GM23338 (cell line): ENCODE data around the gene NCKAP5. TPM values are rescaled to one million over a fixed set of nuclear protein-coding genes. Genes with fewer than 3 reads are reported as not detected.

Experiments
- ATAC-seq: fragments of 200-7000 bp; cut with Tn5 transposase; 3 replicates; pipeline ENCODE4 v1.9.1; 2020
- DNase-seq: peaks from one replicate; pipeline ENCODE4 v3.0.0-alpha.2; 2015; ENCODE audit warnings: low spot score
- H2AFZ ChIP-seq: fragments of 200-600 bp; sonication (generic); 2 replicates; pipeline ENCODE4 v1.8.0; 2016; ENCODE audit warnings: antibody characterized with exemption, mild to moderate bottlenecking, moderate library complexity
- H3F3A ChIP-seq: fragments of 200-600 bp; sonication (generic); replicated peaks from 2 replicates; pipeline ENCODE4 v1.8.0; 2017; ENCODE audit warnings: antibody characterized with exemption, mixed run types, low read depth
- H3K27ac ChIP-seq: fragments of 200-600 bp; sonication (generic); 2 replicates; pipeline ENCODE4 v1.6.1; 2016; ENCODE audit warnings: low read depth
- H3K27me3 ChIP-seq: fragments of 200-600 bp; sonication (generic); 2 replicates; pipeline ENCODE4 v1.8.0; 2016; ENCODE audit warnings: mild to moderate bottlenecking, mixed run types, moderate library complexity; ENCODE audit not compliant: insufficient read depth
- H3K36me3 ChIP-seq: fragments of 200-600 bp; sonication (generic); 2 replicates; pipeline ENCODE4 v1.8.0; 2016; ENCODE audit warnings: mild to moderate bottlenecking; ENCODE audit not compliant: insufficient read depth
- H3K4me1 ChIP-seq: fragments of 200-600 bp; sonication (generic); 2 replicates; pipeline ENCODE4 v1.8.0; 2016; ENCODE audit warnings: mild to moderate bottlenecking, moderate library complexity; ENCODE audit not compliant: insufficient read depth
- H3K4me2 ChIP-seq: fragments of 200-600 bp; sonication (generic); 2 replicates; pipeline ENCODE4 v1.7.1; 2017; ENCODE audit warnings: mixed run types
- H3K4me3 ChIP-seq: fragments of 200-600 bp; sonication (generic); 2 replicates; pipeline ENCODE4 v1.6.1; 2016; ENCODE audit warnings: mixed run types
- H3K79me2 ChIP-seq: fragments of 200-600 bp; sonication (generic); replicated peaks from 2 replicates; pipeline ENCODE4 v1.8.0; 2017; ENCODE audit warnings: mild to moderate bottlenecking; ENCODE audit not compliant: insufficient read depth
- H3K9me2 ChIP-seq: fragments of 200-600 bp; sonication (generic); 2 replicates; pipeline ENCODE4 v1.8.0; 2017; ENCODE audit not compliant: insufficient read depth
- H4K20me1 ChIP-seq: fragments of 200-600 bp; sonication (generic); replicated peaks from 2 replicates; pipeline ENCODE4 v1.8.0; 2017; ENCODE audit warnings: mild to moderate bottlenecking; ENCODE audit not compliant: insufficient read depth
- H3K27ac Mint-ChIP-seq: 2 replicates; pipeline ENCODE4 v1.8.0; 2020; ENCODE audit warnings: inconsistent platforms, mild to moderate bottlenecking, moderate library complexity, mixed read lengths
- H3K27me3 Mint-ChIP-seq: 3 replicates; pipeline ENCODE4 v1.8.0; 2022; ENCODE audit warnings: low read depth, mild to moderate bottlenecking, moderate library complexity, mixed read lengths, inconsistent platforms; ENCODE audit not compliant: insufficient read depth, poor library complexity
- H3K36me3 Mint-ChIP-seq: 3 replicates; pipeline ENCODE4 v1.8.0; 2021; ENCODE audit warnings: low read depth, mild to moderate bottlenecking, inconsistent platforms, moderate library complexity, mixed read lengths
- H3K4me1 Mint-ChIP-seq: 3 replicates; pipeline ENCODE4 v1.8.0; 2020; ENCODE audit warnings: mild to moderate bottlenecking, inconsistent platforms, mixed read lengths
- H3K4me3 Mint-ChIP-seq: 3 replicates; pipeline ENCODE4 v1.8.0; 2021; ENCODE audit warnings: moderate library complexity, mild to moderate bottlenecking, inconsistent platforms, mixed read lengths
- H3K9me3 Mint-ChIP-seq: 3 replicates; pipeline ENCODE4 v1.8.0; 2020; ENCODE audit warnings: moderate library complexity, mild to moderate bottlenecking, inconsistent platforms, mixed read lengths
- CREB1 ChIP-seq: fragments of 250-450 bp; sonication (Bioruptor Pico); IDR thresholded peaks from 2 replicates; pipeline ENCODE4 v1.5.0; 2020; ENCODE audit warnings: low read depth, mild to moderate bottlenecking, moderate library complexity
- CTCF ChIP-seq, 2 experiments: fragments of 200-600 bp in 1 of 2; sonication (generic) in 1 of 2; conservative IDR thresholded peaks; 2 replicates each; pipeline versions ENCODE4 v1.5.1 to v1.6.1; 2016 to 2017; ENCODE audit warnings: antibody characterized with exemption in 2 of 2, low read depth in 2 of 2, mild to moderate bottlenecking in 2 of 2, moderate library complexity in 1 of 2
- EZH2 ChIP-seq: fragments of 200-600 bp; sonication (generic); IDR thresholded peaks from one replicate; pipeline ENCODE4 v1.8.0; 2017; ENCODE audit warnings: antibody characterized with exemption, mild to moderate bottlenecking, low read depth; ENCODE audit not compliant: unreplicated experiment
- EZH2phosphoT487 ChIP-seq: fragments of 200-600 bp; sonication (generic); IDR thresholded peaks from one replicate; pipeline ENCODE4 v1.8.1; 2018; ENCODE audit warnings: antibody characterized with exemption; ENCODE audit not compliant: unreplicated experiment
- JUNB ChIP-seq: IDR thresholded peaks from one replicate; pipeline ENCODE4 v1.6.1; 2016; ENCODE audit warnings: antibody characterized with exemption; ENCODE audit not compliant: unreplicated experiment
- NANOG ChIP-seq: IDR thresholded peaks from 2 replicates; pipeline ENCODE4 v1.6.1; 2016; ENCODE audit warnings: antibody characterized with exemption, borderline replicate concordance
- POLR2AphosphoS5 ChIP-seq: IDR thresholded peaks from 2 replicates; pipeline ENCODE4 v1.6.1; 2016; ENCODE audit warnings: antibody characterized with exemption, low read depth
- ZNF114 ChIP-seq: fragments of 250-450 bp; sonication (Bioruptor Pico); IDR thresholded peaks from 2 replicates; pipeline ENCODE4 v1.5.0; 2020; ENCODE audit warnings: mild to moderate bottlenecking, moderate library complexity
- ZNF331 ChIP-seq: fragments of 250-450 bp; sonication (Bioruptor Pico); IDR thresholded peaks from 2 replicates; pipeline ENCODE4 v1.5.0; 2020; ENCODE audit warnings: low read depth, mild to moderate bottlenecking, moderate library complexity
- polyA plus RNA-seq: library from polyadenylated mRNA; unstranded; fragments of >200 nt; fragmentation: Nextera tagmentation; extraction: Ambion mirVana; gene quantifications from 2 replicates; pipeline ENCODE4 v1.2.1, GENCODE V29; 2016
- total RNA-seq: library from RNA; depleted of rRNA; stranded (reverse); fragments of >200 nt; shearing (Covaris generic); gene quantifications from 2 replicates; pipeline ENCODE4 v1.2.3, GENCODE V29; 2014
- TF ChIP-seq, protein P1 (sequence below): IDR thresholded peaks from 2 replicates; pipeline ENCODE4 v1.6.1; 2016; ENCODE audit warnings: antibody characterized with exemption
- TF ChIP-seq, protein P2 (sequence below): IDR thresholded peaks from one replicate; pipeline ENCODE4 v1.6.1; 2018; ENCODE audit warnings: antibody characterized with exemption; ENCODE audit not compliant: unreplicated experiment
- TF ChIP-seq, protein P3 (sequence below): fragments of 250-450 bp; sonication (Bioruptor Pico); IDR thresholded peaks from 2 replicates; pipeline ENCODE4 v1.5.0; 2020; ENCODE audit warnings: mild to moderate bottlenecking, moderate library complexity

The NCKAP5 gene
- total and polyA plus RNA-seq, 2 experiments from 2014 or later: 0.34 to 0.73 TPM

GRCh38 chr2:132776287-132776686 is 792.0 kb downstream of the NCKAP5 start (continued):
- TF ChIP-seq, protein P1, sequence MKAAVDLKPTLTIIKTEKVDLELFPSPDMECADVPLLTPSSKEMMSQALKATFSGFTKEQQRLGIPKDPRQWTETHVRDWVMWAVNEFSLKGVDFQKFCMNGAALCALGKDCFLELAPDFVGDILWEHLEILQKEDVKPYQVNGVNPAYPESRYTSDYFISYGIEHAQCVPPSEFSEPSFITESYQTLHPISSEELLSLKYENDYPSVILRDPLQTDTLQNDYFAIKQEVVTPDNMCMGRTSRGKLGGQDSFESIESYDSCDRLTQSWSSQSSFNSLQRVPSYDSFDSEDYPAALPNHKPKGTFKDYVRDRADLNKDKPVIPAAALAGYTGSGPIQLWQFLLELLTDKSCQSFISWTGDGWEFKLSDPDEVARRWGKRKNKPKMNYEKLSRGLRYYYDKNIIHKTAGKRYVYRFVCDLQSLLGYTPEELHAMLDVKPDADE: no peak
- TF ChIP-seq, protein P2, sequence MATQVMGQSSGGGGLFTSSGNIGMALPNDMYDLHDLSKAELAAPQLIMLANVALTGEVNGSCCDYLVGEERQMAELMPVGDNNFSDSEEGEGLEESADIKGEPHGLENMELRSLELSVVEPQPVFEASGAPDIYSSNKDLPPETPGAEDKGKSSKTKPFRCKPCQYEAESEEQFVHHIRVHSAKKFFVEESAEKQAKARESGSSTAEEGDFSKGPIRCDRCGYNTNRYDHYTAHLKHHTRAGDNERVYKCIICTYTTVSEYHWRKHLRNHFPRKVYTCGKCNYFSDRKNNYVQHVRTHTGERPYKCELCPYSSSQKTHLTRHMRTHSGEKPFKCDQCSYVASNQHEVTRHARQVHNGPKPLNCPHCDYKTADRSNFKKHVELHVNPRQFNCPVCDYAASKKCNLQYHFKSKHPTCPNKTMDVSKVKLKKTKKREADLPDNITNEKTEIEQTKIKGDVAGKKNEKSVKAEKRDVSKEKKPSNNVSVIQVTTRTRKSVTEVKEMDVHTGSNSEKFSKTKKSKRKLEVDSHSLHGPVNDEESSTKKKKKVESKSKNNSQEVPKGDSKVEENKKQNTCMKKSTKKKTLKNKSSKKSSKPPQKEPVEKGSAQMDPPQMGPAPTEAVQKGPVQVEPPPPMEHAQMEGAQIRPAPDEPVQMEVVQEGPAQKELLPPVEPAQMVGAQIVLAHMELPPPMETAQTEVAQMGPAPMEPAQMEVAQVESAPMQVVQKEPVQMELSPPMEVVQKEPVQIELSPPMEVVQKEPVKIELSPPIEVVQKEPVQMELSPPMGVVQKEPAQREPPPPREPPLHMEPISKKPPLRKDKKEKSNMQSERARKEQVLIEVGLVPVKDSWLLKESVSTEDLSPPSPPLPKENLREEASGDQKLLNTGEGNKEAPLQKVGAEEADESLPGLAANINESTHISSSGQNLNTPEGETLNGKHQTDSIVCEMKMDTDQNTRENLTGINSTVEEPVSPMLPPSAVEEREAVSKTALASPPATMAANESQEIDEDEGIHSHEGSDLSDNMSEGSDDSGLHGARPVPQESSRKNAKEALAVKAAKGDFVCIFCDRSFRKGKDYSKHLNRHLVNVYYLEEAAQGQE: no peak

- H3K4me2 ChIP-seq: no peak overlapping the region
- no peaks in the 10 kb centered on the region; the same call in 1 of the 2 replicates for H3K9me2 ChIP-seq
- Mint-ChIP-seq H3K9me3 (no peaks in the 10 kb centered on the region), H3K36me3 (no peaks in the 10 kb centered on the region), H3K27ac (no peak overlapping the region), H3K4me1 (peaks cover 8% of the 10 kb centered on the region; the same call in 2 of the 3 replicates), H3K4me3 (no peak overlapping the region), H3K27me3 (no peaks in the 10 kb centered on the region)
- no peaks in the 10 kb centered on the region for H3F3A ChIP-seq
- H3K4me3 ChIP-seq: no peak overlapping the region
- no peak for DNase-seq
- no peaks in the 10 kb centered on the region for H3K36me3 ChIP-seq
- H3K27me3 ChIP-seq: no peaks in the 10 kb centered on the region
- H3K4me1 ChIP-seq: peaks cover 7% of the 10 kb centered on the region; the same call in 1 of the 2 replicates
- no peak overlapping the region for H2AFZ ChIP-seq
- ATAC-seq: no peak
- H4K20me1 ChIP-seq: no peaks in the 10 kb centered on the region
- H3K27ac ChIP-seq: no peak overlapping the region
- H3K79me2 ChIP-seq: no peaks in the 10 kb centered on the region
- TF ChIP-seq CREB1 (CRISPR knock-in tag) (no peak), EZH2 (no peak), NANOG (no peak), EZH2phosphoT487 (no peak), ZNF331 (no peak), CTCF (conservative IDR thresholded peaks at IDR 0.05; ENCODE audit: low read depth in 2 of 2) (no peak), POLR2AphosphoS5 (no peak), JUNB (no peak), ZNF114 (no peak)
- TF ChIP-seq, protein P1: no peak
- TF ChIP-seq, protein P3, sequence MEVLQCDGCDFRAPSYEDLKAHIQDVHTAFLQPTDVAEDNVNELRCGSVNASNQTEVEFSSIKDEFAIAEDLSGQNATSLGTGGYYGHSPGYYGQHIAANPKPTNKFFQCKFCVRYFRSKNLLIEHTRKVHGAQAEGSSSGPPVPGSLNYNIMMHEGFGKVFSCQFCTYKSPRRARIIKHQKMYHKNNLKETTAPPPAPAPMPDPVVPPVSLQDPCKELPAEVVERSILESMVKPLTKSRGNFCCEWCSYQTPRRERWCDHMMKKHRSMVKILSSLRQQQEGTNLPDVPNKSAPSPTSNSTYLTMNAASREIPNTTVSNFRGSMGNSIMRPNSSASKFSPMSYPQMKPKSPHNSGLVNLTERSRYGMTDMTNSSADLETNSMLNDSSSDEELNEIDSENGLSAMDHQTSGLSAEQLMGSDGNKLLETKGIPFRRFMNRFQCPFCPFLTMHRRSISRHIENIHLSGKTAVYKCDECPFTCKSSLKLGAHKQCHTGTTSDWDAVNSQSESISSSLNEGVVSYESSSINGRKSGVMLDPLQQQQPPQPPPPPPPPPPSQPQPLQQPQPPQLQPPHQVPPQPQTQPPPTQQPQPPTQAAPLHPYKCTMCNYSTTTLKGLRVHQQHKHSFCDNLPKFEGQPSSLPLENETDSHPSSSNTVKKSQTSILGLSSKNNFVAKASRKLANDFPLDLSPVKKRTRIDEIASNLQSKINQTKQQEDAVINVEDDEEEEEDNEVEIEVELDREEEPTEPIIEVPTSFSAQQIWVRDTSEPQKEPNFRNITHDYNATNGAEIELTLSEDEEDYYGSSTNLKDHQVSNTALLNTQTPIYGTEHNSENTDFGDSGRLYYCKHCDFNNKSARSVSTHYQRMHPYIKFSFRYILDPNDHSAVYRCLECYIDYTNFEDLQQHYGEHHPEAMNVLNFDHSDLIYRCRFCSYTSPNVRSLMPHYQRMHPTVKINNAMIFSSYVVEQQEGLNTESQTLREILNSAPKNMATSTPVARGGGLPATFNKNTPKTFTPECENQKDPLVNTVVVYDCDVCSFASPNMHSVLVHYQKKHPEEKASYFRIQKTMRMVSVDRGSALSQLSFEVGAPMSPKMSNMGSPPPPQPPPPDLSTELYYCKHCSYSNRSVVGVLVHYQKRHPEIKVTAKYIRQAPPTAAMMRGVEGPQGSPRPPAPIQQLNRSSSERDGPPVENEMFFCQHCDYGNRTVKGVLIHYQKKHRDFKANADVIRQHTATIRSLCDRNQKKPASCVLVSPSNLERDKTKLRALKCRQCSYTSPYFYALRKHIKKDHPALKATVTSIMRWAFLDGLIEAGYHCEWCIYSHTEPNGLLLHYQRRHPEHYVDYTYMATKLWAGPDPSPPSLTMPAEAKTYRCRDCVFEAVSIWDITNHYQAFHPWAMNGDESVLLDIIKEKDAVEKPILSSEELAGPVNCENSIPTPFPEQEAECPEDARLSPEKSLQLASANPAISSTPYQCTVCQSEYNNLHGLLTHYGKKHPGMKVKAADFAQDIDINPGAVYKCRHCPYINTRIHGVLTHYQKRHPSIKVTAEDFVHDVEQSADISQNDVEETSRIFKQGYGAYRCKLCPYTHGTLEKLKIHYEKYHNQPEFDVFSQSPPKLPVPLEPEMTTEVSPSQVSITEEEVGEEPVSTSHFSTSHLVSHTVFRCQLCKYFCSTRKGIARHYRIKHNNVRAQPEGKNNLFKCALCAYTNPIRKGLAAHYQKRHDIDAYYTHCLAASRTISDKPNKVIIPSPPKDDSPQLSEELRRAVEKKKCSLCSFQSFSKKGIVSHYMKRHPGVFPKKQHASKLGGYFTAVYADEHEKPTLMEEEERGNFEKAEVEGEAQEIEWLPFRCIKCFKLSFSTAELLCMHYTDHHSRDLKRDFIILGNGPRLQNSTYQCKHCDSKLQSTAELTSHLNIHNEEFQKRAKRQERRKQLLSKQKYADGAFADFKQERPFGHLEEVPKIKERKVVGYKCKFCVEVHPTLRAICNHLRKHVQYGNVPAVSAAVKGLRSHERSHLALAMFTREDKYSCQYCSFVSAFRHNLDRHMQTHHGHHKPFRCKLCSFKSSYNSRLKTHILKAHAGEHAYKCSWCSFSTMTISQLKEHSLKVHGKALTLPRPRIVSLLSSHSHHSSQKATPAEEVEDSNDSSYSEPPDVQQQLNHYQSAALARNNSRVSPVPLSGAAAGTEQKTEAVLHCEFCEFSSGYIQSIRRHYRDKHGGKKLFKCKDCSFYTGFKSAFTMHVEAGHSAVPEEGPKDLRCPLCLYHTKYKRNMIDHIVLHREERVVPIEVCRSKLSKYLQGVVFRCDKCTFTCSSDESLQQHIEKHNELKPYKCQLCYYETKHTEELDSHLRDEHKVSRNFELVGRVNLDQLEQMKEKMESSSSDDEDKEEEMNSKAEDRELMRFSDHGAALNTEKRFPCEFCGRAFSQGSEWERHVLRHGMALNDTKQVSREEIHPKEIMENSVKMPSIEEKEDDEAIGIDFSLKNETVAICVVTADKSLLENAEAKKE (CRISPR knock-in tag): no peak
These were observed 794.1 kb downstream of the NCKAP5 start for GRCh38 chr2:132774189-132774588.
